Measurements from ENCODE around the gene SCARB1.
A peak's percentile ranks its signal among the peaks of the same experiment; 100 is the strongest.

SCARB1 gene

DNA sequence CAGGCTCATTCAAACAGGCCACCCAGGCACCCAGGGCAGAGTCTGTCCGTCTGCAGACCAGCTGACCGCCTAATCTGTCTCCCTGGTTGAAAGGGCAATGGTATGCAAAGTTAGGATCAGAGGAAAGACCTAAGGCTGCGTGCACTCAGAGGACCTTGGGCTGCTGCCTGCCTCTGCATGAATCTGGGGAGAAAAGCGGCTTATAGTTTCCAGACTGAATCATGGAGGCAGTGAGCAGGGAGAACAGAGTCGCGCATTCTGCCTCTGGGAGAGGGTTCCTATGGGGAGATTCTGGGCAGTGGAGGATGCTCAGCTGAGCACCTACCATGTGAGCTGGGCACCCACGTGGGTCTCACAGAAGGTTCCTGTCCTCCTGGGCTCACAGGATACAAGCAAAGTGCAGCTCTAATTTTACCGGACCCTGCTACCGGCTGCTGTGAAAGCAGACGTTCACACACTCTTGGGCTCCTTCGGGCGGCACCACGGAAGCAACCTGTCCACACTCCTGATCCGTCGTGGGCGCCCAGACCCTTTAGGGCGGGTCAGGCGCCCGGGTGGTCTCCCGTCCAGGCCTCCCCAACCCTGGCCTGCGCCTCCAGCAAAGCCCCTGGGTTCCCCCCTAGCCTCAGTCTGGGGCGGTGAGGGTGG is 772 bp downstream of the SCARB1 start:
- DNase-seq (ENCODE audit: low read depth in 2 of 2), result peak in 1 of 2 donors; percentile 10

DNA sequence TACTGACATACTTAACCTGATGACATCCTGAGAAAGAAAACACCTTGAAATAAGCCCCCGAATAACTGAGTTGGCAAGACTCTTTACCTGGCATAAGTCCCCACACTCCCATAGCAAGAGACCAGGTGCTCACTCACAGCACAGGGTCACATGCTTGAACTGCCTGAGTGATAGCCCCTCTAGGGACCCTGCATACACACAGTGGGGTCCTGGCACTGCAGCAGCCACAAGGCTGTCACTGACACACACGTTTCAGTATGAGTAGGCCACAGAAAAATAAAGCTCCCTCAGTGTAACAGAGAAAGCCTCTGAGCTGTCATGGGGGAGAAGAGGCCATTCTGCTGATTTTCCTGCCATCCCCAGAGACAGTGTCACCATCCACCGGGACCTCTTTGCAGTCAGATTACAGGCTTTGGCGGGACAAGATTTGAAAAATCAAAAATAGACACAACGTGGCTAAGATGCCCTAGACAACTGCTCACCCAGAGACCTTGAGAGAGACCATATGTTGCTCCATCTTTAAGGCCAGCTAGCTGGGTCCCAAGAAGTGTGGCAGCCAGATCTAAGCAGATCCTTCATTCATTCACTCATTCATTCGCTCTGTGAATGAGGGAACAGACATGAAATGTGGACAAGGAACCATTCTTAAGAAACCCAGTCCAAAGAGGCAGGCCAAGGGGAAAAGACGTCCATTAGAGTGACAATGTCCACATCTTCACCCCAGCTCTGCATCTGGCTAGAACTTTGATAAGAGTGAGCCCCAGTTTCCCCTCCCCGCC is 1.6 kb downstream of the SCARB1 start:
- no peak for DNase-seq (ENCODE audit: low read depth in 2 of 2)

DNA sequence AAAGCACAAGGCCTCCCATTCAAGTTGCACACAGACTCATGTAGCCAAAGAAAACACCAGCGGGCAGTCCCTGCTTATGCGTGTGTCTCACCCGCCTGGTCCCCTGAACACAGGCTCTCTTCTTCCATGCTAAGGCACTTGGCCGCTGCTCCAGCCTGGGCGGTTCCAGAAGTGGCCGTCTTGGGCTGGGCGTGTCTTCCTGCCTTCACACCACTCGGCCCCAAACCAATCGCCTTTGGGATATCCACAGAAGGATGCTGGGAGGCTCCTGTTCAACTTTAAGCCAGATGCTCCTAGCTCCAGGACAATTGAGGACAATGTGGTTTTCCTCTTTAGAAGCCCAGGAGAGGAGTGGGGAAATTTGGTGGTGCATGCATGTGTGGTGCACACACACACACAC is 2.2 kb downstream of the SCARB1 start:
- no peak for DNase-seq (ENCODE audit: low read depth in 2 of 2)

DNA sequence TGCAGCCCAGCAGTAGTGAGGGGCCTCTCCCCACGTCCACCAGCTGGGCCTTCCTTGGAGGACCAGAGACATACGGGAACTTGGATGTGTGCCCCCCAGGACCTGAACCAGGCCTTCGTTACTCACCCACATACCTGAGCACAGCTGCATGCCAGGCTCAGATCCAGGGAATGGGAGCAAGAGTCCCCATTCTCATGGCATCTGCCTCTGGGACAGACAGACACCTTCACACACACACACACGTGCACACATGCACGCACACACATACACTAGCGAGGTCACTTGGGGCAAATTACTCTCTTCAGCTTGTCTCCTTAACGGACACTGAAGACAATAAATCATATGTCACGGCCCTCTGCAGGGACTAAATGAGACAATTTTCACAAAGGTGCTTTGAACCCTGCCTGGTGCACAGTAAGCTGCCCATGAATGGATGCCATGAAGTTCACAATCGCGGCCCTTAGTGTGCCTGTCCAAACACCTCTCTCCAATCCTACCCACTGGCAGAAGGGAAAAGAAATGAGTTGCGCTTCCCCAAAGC is 5.7 kb downstream of the SCARB1 start:
- DNase-seq (ENCODE audit: low read depth in 2 of 2), result no peak

DNA sequence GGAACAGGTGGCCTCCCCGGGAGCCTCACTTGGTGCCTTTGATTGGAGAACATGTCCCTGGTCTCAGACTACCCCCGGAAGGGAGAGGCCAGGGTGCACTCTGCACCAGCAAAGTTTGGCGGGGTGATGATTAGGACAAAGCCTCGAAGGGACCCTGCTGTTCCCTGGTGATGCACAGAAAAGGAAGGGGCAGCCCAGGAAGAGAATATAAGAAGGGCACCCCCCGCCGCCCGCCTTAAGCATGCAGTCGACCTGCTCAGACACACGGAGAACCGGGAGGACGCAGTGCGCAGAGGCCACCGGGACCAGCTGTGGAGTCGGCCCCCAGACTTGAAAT is 6.9 kb downstream of the SCARB1 start:
- DNase-seq (ENCODE audit: low read depth in 2 of 2), result no peak

DNA sequence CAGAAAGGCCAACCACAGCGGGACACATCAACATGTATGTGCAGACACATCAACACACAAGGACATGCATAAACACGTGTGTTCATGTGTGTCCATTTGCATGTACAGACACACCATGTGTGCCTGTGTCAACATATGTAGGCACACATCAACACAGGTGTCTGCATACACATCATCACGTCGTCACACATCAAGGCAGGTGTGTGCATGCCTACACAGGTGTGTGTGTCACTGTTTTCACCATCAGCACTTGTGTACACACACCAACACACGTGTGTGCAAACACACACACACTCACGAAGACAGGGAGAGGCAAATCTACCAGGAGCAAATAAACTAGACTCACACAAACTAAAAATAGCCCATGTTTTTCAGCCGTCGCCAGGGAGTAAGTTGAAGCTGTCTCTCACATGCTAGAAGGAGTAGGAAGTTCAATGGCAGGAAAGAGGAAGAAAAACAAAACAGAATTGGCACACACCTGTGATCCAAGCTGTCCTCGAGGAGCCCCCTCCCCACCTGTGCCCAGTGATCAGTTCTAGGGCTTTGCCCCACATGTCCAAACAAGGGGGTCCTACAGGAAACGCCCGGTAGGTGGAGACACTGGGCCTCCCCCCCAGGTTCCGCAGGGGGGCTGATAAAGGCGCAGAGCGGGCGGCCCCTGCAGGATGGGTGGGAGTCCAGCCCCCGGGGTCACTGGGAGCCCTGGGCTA is 7.4 kb downstream of the SCARB1 start:
- DNase-seq (ENCODE audit: low read depth in 2 of 2), result no peak

DNA sequence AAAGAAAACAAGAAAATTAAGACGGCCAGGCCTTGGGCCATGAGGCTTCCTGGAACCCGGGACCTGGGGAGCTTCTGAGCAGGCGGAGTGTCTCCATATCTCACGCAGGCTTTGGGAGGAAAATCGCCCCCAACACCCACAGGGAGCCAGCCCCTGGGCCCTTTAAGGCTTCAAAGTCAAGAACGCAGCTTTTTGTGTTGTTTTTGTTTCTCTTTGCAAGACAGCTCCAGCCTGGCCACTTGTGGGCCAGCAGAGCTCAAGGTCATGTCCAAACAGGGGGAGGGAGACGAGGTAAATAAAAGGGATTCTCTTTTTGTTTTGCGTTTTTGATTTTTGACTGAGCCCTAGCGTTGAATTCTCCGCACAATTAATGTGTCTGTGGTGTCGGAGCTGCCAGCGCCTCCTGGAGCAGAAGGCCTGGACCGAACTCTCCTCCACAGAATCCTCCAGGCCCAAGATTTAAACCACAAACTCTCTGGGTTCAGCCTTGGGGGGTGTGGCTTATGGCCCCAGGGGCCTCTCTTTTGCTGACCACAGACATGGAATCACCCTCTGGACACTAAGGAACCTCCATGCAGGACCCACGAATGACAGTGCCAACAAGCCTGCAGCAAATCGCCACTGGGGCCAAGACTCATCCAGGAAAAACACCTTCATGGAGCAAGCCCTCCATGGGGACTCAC is 8.2 kb downstream of the SCARB1 start:
- no peak for DNase-seq (ENCODE audit: low read depth in 2 of 2)

DNA sequence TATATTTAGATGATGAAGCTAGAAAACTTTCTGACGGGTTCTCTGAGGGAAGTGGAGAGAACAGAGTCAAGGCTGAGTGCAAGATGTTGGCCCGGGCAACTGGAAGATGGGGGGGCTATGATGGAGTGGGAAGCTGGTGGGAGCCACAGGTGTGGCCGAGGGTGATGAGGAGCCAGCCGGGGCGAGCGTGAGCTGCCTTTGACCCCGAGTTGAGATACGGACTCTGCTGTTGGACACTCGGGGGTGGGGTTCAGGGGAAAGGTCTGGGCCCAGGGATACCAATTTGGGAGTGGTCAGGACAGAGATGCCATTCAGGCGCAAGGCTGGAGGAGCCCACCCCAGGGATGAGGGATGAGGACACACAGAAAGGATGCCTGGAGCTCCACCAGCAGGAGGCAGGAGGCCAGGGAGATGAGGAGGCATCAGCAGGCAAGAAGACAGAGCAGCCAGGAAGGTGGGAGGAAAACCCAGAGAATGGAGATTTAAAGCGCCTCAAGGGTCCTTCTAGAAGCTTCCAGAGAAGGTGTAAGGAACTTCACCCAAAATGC is 9.0 kb downstream of the SCARB1 start:
- DNase-seq (ENCODE audit: low read depth in 2 of 2), result no peak

DNA sequence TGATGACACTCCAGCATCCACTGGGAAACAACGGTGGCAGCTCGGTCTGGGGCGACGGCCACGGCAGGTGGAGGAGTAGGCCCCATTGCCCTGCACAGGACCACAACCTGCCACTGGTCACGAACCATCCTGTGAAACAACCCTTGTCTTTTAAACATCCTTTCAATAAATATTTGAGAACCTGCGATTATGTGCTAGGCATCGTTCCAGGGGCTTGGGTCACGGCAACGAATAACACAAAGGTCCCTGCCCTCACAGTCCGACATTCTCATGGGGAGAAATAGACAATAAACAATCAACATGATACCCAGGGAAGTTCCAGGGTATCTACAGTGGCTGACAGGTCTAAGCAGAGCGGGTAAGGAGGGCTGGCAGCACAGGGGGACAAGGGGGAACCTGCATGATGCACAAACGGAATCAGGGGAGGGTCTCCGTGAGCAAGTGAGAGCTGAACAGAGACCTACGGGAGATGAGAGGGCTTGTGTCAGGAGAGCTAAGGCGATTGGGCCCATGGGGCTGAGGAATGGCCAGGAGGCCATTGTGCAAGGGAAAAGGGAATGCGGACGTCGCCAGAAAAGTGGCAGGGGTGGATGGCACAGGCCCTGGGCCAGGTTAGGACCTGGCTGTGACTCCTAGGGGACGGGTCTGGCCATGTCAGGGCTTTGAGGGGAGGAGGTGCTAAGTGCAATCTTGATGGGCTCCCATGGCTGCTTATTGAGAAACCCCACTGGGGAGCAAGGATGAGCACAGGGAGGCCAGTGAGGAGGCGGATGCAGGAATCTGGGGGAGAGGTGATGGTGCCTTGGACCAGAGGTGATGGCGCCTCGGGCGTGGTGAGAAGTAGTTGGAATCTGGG is 9.7 kb downstream of the SCARB1 start:
- no peak for DNase-seq (ENCODE audit: low read depth in 2 of 2)

DNA sequence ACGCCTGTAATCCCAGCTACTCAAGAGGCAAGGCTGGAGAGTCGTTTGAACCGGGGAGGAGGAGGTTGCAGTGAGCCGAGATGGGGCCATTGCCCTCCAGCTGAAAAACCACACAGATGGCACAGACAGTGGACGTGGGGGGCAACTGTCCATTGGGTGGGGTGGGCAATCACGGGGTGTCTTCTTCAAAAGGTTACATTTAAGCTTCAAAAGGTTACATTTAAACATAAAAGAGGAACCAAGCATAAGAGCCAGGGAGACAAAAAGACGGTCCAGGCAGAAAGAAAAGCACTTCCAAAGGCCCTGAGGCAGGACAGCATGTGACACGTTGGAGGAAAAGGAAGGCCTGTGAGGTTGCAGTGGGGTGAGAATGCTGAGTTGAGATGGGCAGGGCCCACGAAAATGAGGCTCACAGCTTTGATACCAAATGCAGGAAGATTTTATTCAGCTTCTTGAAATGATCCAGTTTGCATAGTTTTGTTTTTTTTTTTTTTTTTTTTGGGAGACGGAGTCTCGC is 10.7 kb downstream of the SCARB1 start:
- no peak for DNase-seq (ENCODE audit: low read depth in 2 of 2)

DNA sequence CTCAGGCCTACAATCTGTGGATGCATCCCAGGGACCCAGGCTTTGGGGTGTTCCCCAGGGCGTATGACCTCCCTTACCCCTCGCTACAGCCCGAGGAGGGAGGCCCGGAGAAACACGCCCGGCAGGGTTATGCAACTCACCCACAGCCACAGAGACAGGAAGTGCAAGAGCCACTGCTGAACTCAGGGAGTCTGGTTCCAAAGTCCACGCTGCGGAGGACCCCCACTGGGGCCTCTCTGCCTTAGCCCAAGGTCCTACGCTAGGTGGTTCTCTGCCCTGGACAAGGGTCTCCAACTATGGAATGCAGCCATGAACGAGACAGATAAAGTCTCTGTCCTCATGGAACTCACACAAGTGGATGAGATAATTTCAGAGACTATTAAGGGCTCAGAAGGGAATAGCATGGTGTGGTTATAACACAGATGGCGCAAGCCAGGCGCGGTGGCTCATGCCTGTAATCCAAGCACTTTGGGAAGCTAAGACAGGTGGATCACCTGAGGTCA is 11.3 kb downstream of the SCARB1 start:
- no peak for DNase-seq (ENCODE audit: low read depth in 2 of 2)

DNA sequence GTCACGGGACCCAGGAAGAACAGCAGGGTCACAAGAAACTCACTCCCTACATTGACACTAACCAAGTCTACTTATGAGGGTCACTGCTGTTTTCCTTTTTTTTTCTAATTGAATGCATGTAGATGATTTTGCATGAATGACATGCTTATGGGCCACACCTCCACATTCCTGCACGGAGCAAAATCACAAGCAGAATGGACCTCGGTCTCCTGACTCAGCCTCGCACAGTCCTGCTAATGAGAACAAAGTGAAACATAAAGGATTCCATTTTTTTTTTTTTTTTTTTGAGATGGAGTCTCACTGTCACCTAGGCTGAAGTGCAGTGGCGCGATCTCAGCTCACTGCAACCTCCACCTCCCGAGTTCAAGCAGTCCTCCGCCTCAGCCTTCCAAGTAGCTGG is 12.3 kb downstream of the SCARB1 start:
- no peak for DNase-seq (ENCODE audit: low read depth in 2 of 2)

DNA sequence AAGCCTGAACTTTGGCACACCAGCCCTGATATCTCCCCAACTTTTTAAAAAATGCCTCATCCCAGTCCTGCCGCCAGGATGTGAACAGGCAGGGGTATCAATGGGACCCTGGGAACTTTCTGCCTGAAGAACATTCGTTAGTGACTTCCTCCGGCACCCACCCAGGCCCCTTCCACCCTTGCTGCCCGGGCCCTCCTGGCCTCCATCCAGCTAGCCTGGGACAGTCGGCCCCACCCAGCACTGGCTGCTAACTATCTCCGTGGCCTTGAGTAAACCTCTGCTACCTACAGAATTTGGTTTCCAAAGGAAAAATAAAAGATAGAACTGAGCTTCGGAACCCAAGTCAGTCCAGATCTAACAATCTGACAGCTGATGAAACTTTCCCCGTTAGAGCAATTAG is 14.3 kb downstream of the SCARB1 start:
- no peak for DNase-seq (ENCODE audit: low read depth in 2 of 2)

DNA sequence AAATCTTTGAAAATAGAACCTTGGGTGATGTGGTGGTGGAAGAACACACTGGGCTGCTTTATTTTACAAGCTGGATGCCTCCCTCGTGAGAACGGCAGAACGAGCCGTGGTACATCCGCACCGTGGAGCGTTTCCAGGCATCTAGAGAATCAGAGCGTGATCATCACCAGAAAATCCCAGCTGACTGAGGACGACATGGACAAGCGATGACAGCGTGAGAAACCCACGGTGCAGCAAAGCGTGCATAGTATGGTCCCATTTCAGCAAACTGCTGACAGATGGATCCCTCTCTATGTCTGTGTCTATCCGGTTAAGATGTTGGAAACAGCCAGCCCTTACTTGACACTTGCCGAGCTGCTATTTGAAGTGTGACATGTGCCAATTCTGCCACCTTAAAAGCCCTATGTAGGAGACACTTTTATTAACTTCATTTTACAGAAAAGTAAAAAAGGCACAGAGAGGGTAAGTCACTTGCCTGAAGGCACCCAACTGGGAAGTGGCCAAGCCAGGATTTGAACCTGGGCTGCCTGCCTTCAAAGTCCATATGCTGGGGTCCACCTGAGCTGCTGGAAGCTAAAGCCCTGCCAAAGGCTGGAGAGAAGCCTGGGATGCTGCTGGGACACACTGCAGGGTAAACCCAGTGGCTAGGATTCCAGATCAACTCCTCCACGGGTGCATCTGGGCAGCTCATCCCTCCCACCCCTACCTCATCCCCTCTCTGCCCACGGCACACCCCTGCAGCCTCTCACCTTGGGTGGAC is 14.9 kb downstream of the SCARB1 start:
- no peak for DNase-seq (ENCODE audit: low read depth in 2 of 2)

DNA sequence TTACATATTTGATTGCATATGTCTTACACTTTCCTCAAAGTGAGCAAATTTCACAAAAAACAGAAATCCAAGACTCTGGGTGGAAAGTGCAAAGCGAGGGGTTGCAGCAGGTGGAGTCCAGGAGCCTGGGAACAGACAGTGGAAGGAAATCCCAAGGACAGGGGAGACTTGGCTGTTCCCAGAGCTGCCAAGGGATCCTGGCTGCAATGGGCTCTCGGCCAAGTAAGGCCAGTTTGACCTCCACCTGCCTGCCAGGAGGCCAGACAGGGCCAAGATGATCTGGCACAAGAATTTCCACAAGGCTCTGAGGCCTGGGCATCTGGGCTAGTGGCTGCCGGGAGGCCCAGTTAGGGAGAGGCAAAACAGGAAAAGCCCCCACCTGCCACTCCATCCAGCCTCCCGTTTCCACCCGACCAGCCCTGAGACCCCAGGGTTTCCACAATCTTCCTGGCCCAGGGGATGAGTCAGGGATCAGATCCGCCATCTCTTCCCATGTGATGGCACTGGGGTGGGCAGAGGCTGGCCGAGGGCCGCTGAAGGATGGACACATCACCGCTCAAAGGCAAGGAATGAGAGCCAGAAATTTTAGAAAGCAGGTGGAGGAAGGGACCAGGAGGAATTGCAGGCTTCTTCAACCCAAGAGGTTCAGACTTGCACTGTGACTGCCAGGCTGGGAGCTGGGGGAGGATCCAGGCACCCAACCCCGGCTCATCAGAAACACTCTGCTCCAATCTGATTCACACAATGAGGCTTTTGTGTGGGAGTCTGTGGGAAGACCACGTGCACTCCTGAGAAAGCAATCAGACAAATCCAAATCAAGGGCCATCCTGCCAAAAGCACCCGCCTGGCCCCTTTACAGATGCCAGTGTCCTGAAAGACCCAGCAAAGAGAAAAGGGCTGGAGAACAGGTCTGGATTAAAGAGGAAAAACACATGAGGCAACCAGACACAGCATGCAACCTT is 16.3 kb downstream of the SCARB1 start:
- no peak for DNase-seq (ENCODE audit: low read depth in 2 of 2)

DNA sequence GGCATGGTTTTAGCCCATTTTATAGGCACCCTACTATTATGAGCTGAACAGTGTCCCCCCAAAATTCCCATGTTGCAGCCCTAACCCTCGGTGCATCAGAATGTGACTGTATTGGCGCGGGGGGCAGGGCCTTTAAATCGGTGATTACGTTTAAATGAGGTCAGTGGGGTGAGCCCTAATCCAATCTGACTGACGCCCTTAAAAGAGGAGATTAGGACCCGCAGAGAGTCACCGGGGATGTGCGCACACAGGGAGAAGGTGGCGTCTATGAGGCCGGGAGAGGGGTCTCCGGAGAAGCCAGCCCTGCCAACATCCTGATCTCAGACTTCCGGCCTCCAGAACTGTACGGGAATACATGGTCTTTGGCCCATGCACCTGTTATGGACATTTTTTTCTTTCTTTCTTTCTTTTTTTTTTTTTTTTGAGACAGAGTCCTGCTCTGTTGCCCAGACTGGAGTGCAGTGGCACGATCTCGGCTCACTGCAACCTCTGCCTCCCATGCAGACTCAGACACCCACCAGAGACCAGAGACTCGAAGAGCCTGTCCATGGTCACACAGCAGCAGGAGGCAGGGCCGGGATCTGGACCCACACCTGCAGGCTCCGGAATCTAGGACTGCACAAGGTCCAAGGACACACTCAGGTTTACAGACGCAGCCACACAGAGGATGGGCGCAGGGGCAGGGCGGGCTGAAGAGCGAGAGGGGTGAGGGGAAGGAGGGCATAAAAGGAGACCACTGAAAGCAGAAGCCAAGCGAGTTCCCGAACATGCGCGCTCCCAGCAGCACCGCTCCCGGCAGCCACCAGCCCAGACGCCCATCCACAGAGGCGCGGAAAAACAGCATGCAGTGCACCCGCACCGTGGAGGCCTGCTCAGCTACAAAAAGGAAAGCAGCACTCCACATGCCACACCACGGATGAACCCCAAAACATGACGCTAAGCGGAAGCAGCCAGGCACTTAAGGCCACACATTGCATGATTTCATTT is 19.0 kb downstream of the SCARB1 start:
- DNase-seq (ENCODE audit: low read depth in 2 of 2), result no peak

DNA sequence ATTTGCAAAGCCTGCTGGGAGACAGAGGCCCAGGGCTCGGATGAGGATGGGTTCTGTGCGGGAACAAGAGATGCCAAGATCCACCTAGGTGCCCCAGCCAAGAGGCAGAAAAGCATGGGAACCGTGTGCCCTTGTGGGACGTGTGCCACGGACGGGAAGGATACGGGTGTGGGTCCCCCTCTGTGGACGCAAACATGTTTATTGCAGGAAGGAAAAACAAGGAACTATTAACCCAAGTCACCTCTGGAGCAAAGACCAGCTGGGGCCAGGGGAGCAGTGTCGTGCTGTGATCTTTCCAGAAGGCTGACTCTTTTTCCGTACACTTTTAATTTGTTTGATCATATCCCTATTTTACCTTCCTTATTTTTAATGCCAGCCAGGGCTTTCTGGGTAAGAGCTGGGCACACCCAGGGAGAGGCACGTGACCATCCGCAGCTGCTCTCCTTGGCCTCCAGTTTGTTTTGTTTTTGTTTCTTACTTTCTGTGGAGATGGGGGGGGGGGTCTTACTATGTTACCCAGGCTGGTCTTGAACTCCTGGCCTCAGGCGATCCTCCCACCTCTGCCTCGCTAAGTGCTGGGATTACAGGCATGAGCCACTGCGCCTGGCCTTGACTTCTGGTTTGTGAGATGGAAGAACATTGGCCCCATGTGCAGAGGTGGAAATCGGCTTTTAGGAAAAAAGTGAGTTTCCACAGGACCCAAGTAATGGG is 20.7 kb downstream of the SCARB1 start:
- DNase-seq (ENCODE audit: low read depth in 2 of 2), result no peak

All from stimulated activated CD8-positive, alpha-beta memory T cell treated with anti-CD3 and anti-CD28 coated beads, Interleukin-15, amount 100 ng/mL, for 48 hours (primary cell).